Thoracic aorta (tissue), 2 donors: ENCODE measurements around the gene NUDCD3. TPM values are rescaled to one million over a fixed set of nuclear protein-coding genes. Genes with fewer than 3 reads are reported as not detected.
"Not testable (repeated sequence)": the region's sequence is repeated elsewhere in the genome, so short reads cannot be mapped to it uniquely, and the experiment has no call there.

ENCODE experiments used
- ATAC-seq: fragments of 150-250 bp; one replicate; pipeline ENCODE4 v1.8.0; 2017; ENCODE audit warnings: low read depth; ENCODE audit not compliant: insufficient number of reproducible peaks, low FRiP score
- DNase-seq: peaks from one replicate; pipeline ENCODE4 v3.0.0-alpha.2; 2020; ENCODE audit warnings: low spot score
- H3K27ac ChIP-seq, 2 donors: fragments of 200-600 bp; sonication (generic); 1 replicate in 1 of 2; 2 replicates in 1 of 2; pipeline ENCODE4 v1.5.1; 2016; ENCODE audit warnings: mild to moderate bottlenecking in 2 of 2, moderate library complexity in 2 of 2
- H3K27me3 ChIP-seq: fragments of 200-600 bp; sonication (generic); replicated peaks from 2 replicates; pipeline ENCODE4 v1.6.0; 2016; ENCODE audit warnings: mild to moderate bottlenecking; ENCODE audit not compliant: insufficient read depth
- H3K36me3 ChIP-seq: fragments of 200-600 bp; sonication (generic); one replicate; pipeline ENCODE4 v1.5.1; 2016
- H3K4me1 ChIP-seq, 2 donors: fragments of 200-600 bp; sonication (generic); 1 replicate in 1 of 2; 2 replicates in 1 of 2; pipeline versions ENCODE4 v1.5.1 to v1.6.0; 2016; ENCODE audit warnings: low read depth in 2 of 2, mild to moderate bottlenecking in 1 of 2; ENCODE audit not compliant: control insufficient read depth in 1 of 2
- H3K4me3 ChIP-seq: fragments of 200-600 bp; sonication (generic); 2 replicates; pipeline ENCODE4 v1.5.1; 2016; ENCODE audit warnings: mild to moderate bottlenecking
- H3K9me3 ChIP-seq: fragments of 200-600 bp; sonication (generic); 2 replicates; pipeline ENCODE4 v1.5.1; 2016
- total RNA-seq, 2 donors: library from RNA; depleted of rRNA; stranded (reverse); fragments of >200 nt; gene quantifications; one replicate each; pipeline versions ENCODE4 v1.1.0 to v1.2.3, GENCODE V29; 2016
- TF ChIP-seq, protein P1 (sequence below): fragments of 200-600 bp; sonication (generic); IDR thresholded peaks from one replicate; pipeline ENCODE4 v1.5.1; 2019; ENCODE audit warnings: antibody characterized with exemption

NUDCD3 gene
- total RNA-seq, 2 donors from 2014 or later = 57.0 to 64.5 TPM

GRCh38 chr7:44515590-44516268, 25.3 kb upstream of the NUDCD3 start:
- no peak for ATAC-seq
- DNase-seq = no peak
- H3K4me1 ChIP-seq = no peaks in the 10 kb centered on the region

GRCh38 chr7:44512736-44513135, 22.3 kb upstream of the NUDCD3 start:
- no peak for ATAC-seq
- H3K36me3 ChIP-seq = no peaks in the 10 kb centered on the region
- H3K4me1 ChIP-seq = no peaks in the 10 kb centered on the region
- H3K9me3 ChIP-seq = no peaks in the 10 kb centered on the region
- no peak overlapping the region for H3K27ac ChIP-seq
- no peak overlapping the region for H3K4me3 ChIP-seq
- TF ChIP-seq, protein P1, sequence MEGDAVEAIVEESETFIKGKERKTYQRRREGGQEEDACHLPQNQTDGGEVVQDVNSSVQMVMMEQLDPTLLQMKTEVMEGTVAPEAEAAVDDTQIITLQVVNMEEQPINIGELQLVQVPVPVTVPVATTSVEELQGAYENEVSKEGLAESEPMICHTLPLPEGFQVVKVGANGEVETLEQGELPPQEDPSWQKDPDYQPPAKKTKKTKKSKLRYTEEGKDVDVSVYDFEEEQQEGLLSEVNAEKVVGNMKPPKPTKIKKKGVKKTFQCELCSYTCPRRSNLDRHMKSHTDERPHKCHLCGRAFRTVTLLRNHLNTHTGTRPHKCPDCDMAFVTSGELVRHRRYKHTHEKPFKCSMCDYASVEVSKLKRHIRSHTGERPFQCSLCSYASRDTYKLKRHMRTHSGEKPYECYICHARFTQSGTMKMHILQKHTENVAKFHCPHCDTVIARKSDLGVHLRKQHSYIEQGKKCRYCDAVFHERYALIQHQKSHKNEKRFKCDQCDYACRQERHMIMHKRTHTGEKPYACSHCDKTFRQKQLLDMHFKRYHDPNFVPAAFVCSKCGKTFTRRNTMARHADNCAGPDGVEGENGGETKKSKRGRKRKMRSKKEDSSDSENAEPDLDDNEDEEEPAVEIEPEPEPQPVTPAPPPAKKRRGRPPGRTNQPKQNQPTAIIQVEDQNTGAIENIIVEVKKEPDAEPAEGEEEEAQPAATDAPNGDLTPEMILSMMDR = no peak
- no peak for DNase-seq
- H3K27me3 ChIP-seq = no peaks in the 10 kb centered on the region

More at GRCh38 chr7:44515590-44516268, 25.3 kb upstream of the NUDCD3 start:
- no peaks in the 10 kb centered on the region for H3K9me3 ChIP-seq
- no peaks in the 10 kb centered on the region for H3K36me3 ChIP-seq
- no peak overlapping the region for H3K27ac ChIP-seq
- TF ChIP-seq, protein P1 = no peak
- H3K27me3 ChIP-seq = no peaks in the 10 kb centered on the region
- no peak overlapping the region for H3K4me3 ChIP-seq

- H3K4me1 ChIP-seq = no peaks in the 10 kb centered on the region
- no peaks in the 10 kb centered on the region for H3K27me3 ChIP-seq
- H3K4me3 ChIP-seq = no peak overlapping the region
- H3K27ac ChIP-seq = no peak overlapping the region
- DNase-seq (no peak), ATAC-seq (no peak)
- H3K9me3 ChIP-seq = no peaks in the 10 kb centered on the region
- TF ChIP-seq, protein P1 = no peak
- no peaks in the 10 kb centered on the region for H3K36me3 ChIP-seq
Observed at GRCh38 chr7:44511863-44512468, 21.5 kb upstream of the NUDCD3 start.

DNA sequence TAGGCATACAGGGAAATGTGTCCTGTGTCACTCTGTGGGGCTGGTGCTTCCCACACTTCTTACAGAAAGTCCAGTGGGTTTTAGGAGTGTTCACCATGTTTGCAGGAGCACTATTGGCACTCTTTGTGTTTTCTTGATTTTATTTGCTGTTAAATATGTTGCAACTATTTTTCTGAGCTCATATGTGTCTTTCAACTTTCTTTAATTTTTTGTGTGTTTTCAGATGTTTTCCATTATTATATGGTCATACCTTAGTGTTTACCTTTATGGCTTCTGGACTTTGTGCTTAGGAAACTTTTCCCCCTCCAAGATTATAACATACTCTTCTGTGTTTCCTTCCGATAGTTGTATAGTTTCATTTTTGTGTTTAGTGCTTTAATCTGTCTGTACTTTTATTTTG, 20.8 kb upstream of the NUDCD3 start:
- DNase-seq (no peak), ATAC-seq (no peak)
- no peak overlapping the region for H3K4me3 ChIP-seq
- no peak overlapping the region for H3K27ac ChIP-seq
- no peaks in the 10 kb centered on the region for H3K9me3 ChIP-seq
- H3K4me1 ChIP-seq = no peaks in the 10 kb centered on the region
- no peaks in the 10 kb centered on the region for H3K36me3 ChIP-seq
- TF ChIP-seq, protein P1 = no peak
- H3K27me3 ChIP-seq = no peaks in the 10 kb centered on the region

GRCh38 chr7:44508328-44509030, 18.0 kb upstream of the NUDCD3 start:
- DNase-seq (no peak), ATAC-seq (no peak)
- H3K36me3 ChIP-seq = no peaks in the 10 kb centered on the region

DNA sequence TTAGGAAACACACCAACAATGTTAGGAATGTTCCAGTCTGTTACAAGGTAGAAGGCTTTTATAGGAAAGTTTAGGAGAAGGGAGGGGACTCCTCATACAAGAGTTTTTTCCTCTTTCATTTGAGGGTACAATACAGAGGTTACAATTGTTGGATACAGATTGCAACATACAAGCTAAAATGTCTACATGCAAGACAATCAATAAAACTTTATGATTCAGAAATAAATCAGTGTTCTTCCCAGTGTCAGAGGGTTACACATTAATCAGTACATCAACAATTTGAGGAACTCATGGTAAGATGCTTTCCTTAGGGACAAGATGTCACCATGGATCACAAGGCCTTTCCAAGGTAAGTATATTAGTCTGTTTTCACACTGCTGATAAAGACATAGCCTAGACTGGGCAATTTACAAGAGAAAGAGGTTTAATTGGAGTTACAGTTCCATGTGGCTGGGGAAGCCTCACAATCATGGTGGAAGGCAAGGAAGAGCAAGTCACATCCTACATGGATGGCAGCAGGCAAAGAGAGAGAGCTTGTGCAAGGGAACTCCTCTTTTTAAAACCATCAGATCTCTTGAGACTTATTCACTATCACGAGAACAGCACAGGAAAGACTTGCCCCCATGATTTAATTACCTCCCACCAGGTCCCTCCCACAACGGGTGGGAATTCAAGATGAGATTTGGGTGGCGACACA, 16.3 kb upstream of the NUDCD3 start:
- not testable (repeated sequence) for H3K4me3 ChIP-seq, H3K36me3 ChIP-seq, H3K4me1 ChIP-seq, ATAC-seq, H3K27ac ChIP-seq, H3K27me3 ChIP-seq, H3K9me3 ChIP-seq, DNase-seq

More at GRCh38 chr7:44508328-44509030, 18.0 kb upstream of the NUDCD3 start:
- TF ChIP-seq, protein P1 = no peak
- H3K27me3 ChIP-seq = no peaks in the 10 kb centered on the region
- no peak overlapping the region for H3K4me3 ChIP-seq
- H3K27ac ChIP-seq = no peak overlapping the region
- no peaks in the 10 kb centered on the region for H3K9me3 ChIP-seq
- no peaks in the 10 kb centered on the region for H3K4me1 ChIP-seq
